HepG2 (cell line): Measurements from ENCODE around the gene ARL15. TPM values are rescaled to one million over a fixed set of nuclear protein-coding genes. Genes with fewer than 3 reads are reported as not detected.

ENCODE experiments used
- ATAC-seq: fragments of 200-7000 bp; cut with Tn5 transposase; 3 replicates; pipeline ENCODE4 v1.9.1; 2020; ENCODE audit warnings: mild to moderate bottlenecking, moderate library complexity
- BruUV-seq: library from RNA; stranded (reverse); fragments of 400-500 nt; replicated peaks from 2 replicates; lab custom pipeline; 2021; lab: Mats Ljungman, UMichigan
- CTCF ChIA-PET: fragments of 300-600 bp; formaldehyde crosslinking; extraction: SDS; loops from one replicate; lab custom pipeline; 2021; ENCODE audit warnings: low total read pairs, inconsistent platforms, low intra/inter-chr PET ratio; lab: Yijun Ruan, JAX
- POLR2A ChIA-PET: fragments of 350-600 bp; sonication (Branson Sonifier 250); formaldehyde crosslinking; loops from one replicate; lab custom pipeline; 2020; ENCODE audit warnings: antibody characterized with exemption, inconsistent platforms; lab: Yijun Ruan, JAX
- DNase-seq: peaks from one replicate; pipeline ENCODE4 v3.0.0-alpha.2; 2015; ENCODE audit warnings: low spot score
- FAIRE-seq: peaks from 3 replicates; lab custom pipeline; 2011; peaks lifted over from hg19 to GRCh38; lab: Jason Lieb, UNC
- H2AFZ ChIP-seq: one replicate; pipeline ENCODE4 v1.6.1; 2011; ENCODE audit warnings: low read length, inconsistent platforms
- H3K27ac ChIP-seq: fragments of 300-600 bp; 3 replicates; pipeline ENCODE4 v1.8.0; 2011; ENCODE audit warnings: mixed run types, mild to moderate bottlenecking, mixed read lengths, low read length, inconsistent platforms; ENCODE audit not compliant: insufficient read depth; ENCODE audit errors: extremely low read length
- H3K27me3 ChIP-seq, 2 experiments: fragments of 200-600 bp in 1 of 2; 2 replicates in 1 of 2; 3 replicates in 1 of 2; pipeline versions ENCODE4 v1.6.0 to v1.8.0; 2011; ENCODE audit warnings: low read length in 2 of 2, mild to moderate bottlenecking in 2 of 2, moderate library complexity in 2 of 2, inconsistent platforms in 1 of 2; ENCODE audit not compliant: insufficient read depth in 2 of 2, control insufficient read depth in 1 of 2
- H3K36me3 ChIP-seq, 2 experiments: fragments of 200-600 bp in 1 of 2; replicated peaks in 1 of 2; 2 replicates in 1 of 2; 3 replicates in 1 of 2; pipeline versions ENCODE4 v1.5.1 to v1.8.0; 2011; ENCODE audit warnings: low read length in 2 of 2, inconsistent platforms in 1 of 2; ENCODE audit not compliant: insufficient read depth in 2 of 2, control insufficient read depth in 1 of 2
- H3K4me1 ChIP-seq: 2 replicates; pipeline ENCODE4 v1.5.1; 2012; ENCODE audit warnings: low read length, inconsistent platforms; ENCODE audit not compliant: insufficient read depth
- H3K4me2 ChIP-seq: 2 replicates; pipeline ENCODE4 v1.6.0; 2011; ENCODE audit warnings: low read depth, low read length, inconsistent platforms
- H3K4me3 ChIP-seq, 3 experiments: fragments of 200-600 bp in 1 of 3; sonication (generic), shearing (Covaris generic) in 1 of 3; replicated peaks in 1 of 3; 2 replicates each; pipeline ENCODE4 v1.5.1; 2011 to 2016; ENCODE audit warnings: low read length in 3 of 3, inconsistent platforms in 2 of 3, low read depth in 2 of 3, mild to moderate bottlenecking in 2 of 3, control low read depth in 1 of 3, mixed read lengths in 1 of 3; ENCODE audit not compliant: insufficient read depth in 1 of 3
- H3K79me2 ChIP-seq: one replicate; pipeline ENCODE4 v1.6.1; 2011; ENCODE audit warnings: low read length, inconsistent platforms; ENCODE audit not compliant: insufficient read depth
- H3K9ac ChIP-seq: 2 replicates; pipeline ENCODE4 v1.6.0; 2011; ENCODE audit warnings: mild to moderate bottlenecking, low read depth, low read length, inconsistent platforms; ENCODE audit not compliant: insufficient read depth
- H3K9me3 ChIP-seq: 2 replicates; pipeline ENCODE4 v1.5.1; 2012; ENCODE audit warnings: mild to moderate bottlenecking, low read length
- H4K20me1 ChIP-seq: 2 replicates; pipeline ENCODE4 v1.6.0; 2011; ENCODE audit warnings: inconsistent platforms, mild to moderate bottlenecking, low read length, moderate library complexity; ENCODE audit not compliant: insufficient read depth
- ARID2 ChIP-seq: sonication (generic); formaldehyde crosslinking; IDR thresholded peaks from 2 replicates; pipeline ENCODE4 v1.8.1; 2022; ENCODE audit warnings: mild to moderate bottlenecking, missing genetic modification reagents, borderline replicate concordance
- BCL3 ChIP-seq: sonication (generic); formaldehyde crosslinking; IDR thresholded peaks from 2 replicates; pipeline ENCODE4 v1.5.1; 2020; ENCODE audit warnings: mild to moderate bottlenecking, missing genetic modification reagents, moderate library complexity
- ELK4 ChIP-seq: sonication (generic); formaldehyde crosslinking; IDR thresholded peaks from 2 replicates; pipeline ENCODE4 v1.9.0; 2021; ENCODE audit warnings: missing genetic modification reagents, borderline replicate concordance
- GABPB1 ChIP-seq: IDR thresholded peaks from 2 replicates; pipeline ENCODE4 v1.6.1; 2016; ENCODE audit warnings: mild to moderate bottlenecking, missing genetic modification reagents, moderate library complexity, missing compliant biosample characterization
- RAD21 ChIP-seq: fragments of 450-650 bp; formaldehyde crosslinking; IDR thresholded peaks from 2 replicates; pipeline ENCODE4 v1.5.0; 2020; ENCODE audit warnings: mild to moderate bottlenecking
- RARG ChIP-seq: sonication (generic); formaldehyde crosslinking; IDR thresholded peaks from 2 replicates; pipeline ENCODE4 v1.4.0; 2020; ENCODE audit warnings: low read depth, mild to moderate bottlenecking, missing genetic modification reagents
- TFDP2 ChIP-seq: sonication (generic); formaldehyde crosslinking; IDR thresholded peaks from 2 replicates; pipeline ENCODE4 v1.4.0; 2020; ENCODE audit warnings: missing genetic modification reagents
- TRAFD1 ChIP-seq: sonication (generic); formaldehyde crosslinking; IDR thresholded peaks from 2 replicates; pipeline ENCODE4 v1.5.1; 2020; ENCODE audit warnings: missing genetic modification reagents, mild to moderate bottlenecking, borderline replicate concordance
- WIZ ChIP-seq: sonication (generic); formaldehyde crosslinking; IDR thresholded peaks from 2 replicates; pipeline ENCODE4 v1.5.1; 2020; ENCODE audit warnings: mild to moderate bottlenecking, missing genetic modification reagents
- ZNF20 ChIP-seq: sonication (generic); formaldehyde crosslinking; IDR thresholded peaks from 2 replicates; pipeline ENCODE4 v1.4.0; 2020; ENCODE audit warnings: mild to moderate bottlenecking, moderate library complexity, missing genetic modification reagents
- ZNF335 ChIP-seq: sonication (generic); formaldehyde crosslinking; IDR thresholded peaks from 2 replicates; pipeline ENCODE4 v1.4.0; 2020; ENCODE audit warnings: missing genetic modification reagents
- ZNF557 ChIP-seq: sonication (generic); formaldehyde crosslinking; IDR thresholded peaks from 2 replicates; pipeline ENCODE4 v1.4.0; 2020; ENCODE audit warnings: missing genetic modification reagents
- ZNF749 ChIP-seq: sonication (generic); formaldehyde crosslinking; IDR thresholded peaks from 2 replicates; pipeline ENCODE4 v1.8.0; 2022; ENCODE audit warnings: mild to moderate bottlenecking, missing genetic modification reagents, moderate library complexity, borderline replicate concordance
- in situ Hi-C: cut with HindIII; loops from 2 replicates; pipeline ENCODE4 v1.10.0; 2017; ENCODE audit warnings: low pct_unique_long_range_greater_than_20kb; ENCODE audit not compliant: extremely low pct_ligation_motif_present
- intact Hi-C: fragments of 100-400 bp; cut with micrococcal nuclease; formaldehyde crosslinking; loops from one replicate; pipeline ENCODE4 v1.10.0; 2022; ENCODE audit not compliant: unreplicated experiment
- polyA plus RNA-seq, 8 experiments: library from polyadenylated mRNA; depleted of rRNA in 3 of 8; stranded (reverse) in 7 of 8; unstranded in 1 of 8; fragments of >200 nt; fragmentation: Illumina TruSeq in 4 of 8; extraction: Trizol in 4 of 8; gene quantifications; 2 replicates each; pipeline versions ENCODE4 v1.2.1 to v1.2.3, GENCODE V29; 2011 to 2016; ENCODE audit warnings: low read depth in 4 of 8, missing spikeins in 1 of 8, mixed read lengths in 1 of 8; ENCODE audit not compliant: insufficient read depth in 1 of 8
- total RNA-seq, 5 experiments: library from RNA; depleted of rRNA; stranded (reverse); fragments of >200 nt; fragmentation: Illumina TruSeq; extraction: Trizol; gene quantifications; 2 replicates each; pipeline ENCODE4 v1.2.3, GENCODE V29; 2016; ENCODE audit warnings: low read depth in 1 of 5
- TF ChIP-seq, protein P1 (sequence below): sonication (generic); formaldehyde crosslinking; IDR thresholded peaks from 2 replicates; pipeline ENCODE4 v1.4.0; 2020; ENCODE audit warnings: mild to moderate bottlenecking, missing genetic modification reagents
- TF ChIP-seq, protein P2 (sequence below): sonication (generic); formaldehyde crosslinking; conservative IDR thresholded peaks from 2 replicates; pipeline ENCODE4 v1.4.0; 2020; ENCODE audit warnings: missing genetic modification reagents
- TF ChIP-seq, protein P3 (sequence below): sonication (generic); formaldehyde crosslinking; IDR thresholded peaks from 2 replicates; pipeline ENCODE4 v1.4.0; 2020; ENCODE audit warnings: missing genetic modification reagents, borderline replicate concordance

ARL15 gene
- total and polyA plus RNA-seq, 2 of the 13 experiments (the other 11 are each of a cell fraction or from before 2014, with no cell fraction given), result 2.5 to 7.7 TPM

- ATAC-seq, result no peak
- intact Hi-C loops, result no loop called here
- H3K9me3 ChIP-seq, result peaks cover 22% of the 10 kb centered on the region
- no peaks in the 10 kb centered on the region for H4K20me1 ChIP-seq
- in situ Hi-C loops, result no loop called here
- H3K4me2 ChIP-seq, result no peak overlapping the region
- H2AFZ ChIP-seq, result no peak overlapping the region
- FAIRE-seq, result no peak
- POLR2A ChIA-PET, result no interaction called here
- no peaks in the 10 kb centered on the region for H3K36me3 ChIP-seq
- no TSS peak for BruUV-seq
- no peaks in the 10 kb centered on the region for H3K79me2 ChIP-seq
- H3K4me1 ChIP-seq, result no peaks in the 10 kb centered on the region
- CTCF ChIA-PET, result no interaction called here
- H3K4me3 ChIP-seq, result no peak overlapping the region
- no peak for DNase-seq
- H3K9ac ChIP-seq, result no peak overlapping the region
- no peaks in the 10 kb centered on the region for H3K27me3 ChIP-seq
- H3K27ac ChIP-seq, result no peak overlapping the region
- TF ChIP-seq ZNF749 (CRISPR knock-in tag) (no peak), WIZ (CRISPR knock-in tag) (no peak), TRAFD1 (CRISPR knock-in tag) (no peak), BCL3 (no peak), RARG (CRISPR knock-in tag) (no peak), ELK4 (no peak), ARID2 (CRISPR knock-in tag) (no peak), ZNF20 (CRISPR knock-in tag) (no peak), GABPB1 (CRISPR knock-in tag) (no peak), TFDP2 (no peak), RAD21 (CRISPR knock-in tag) (no peak), ZNF335 (CRISPR knock-in tag) (no peak), ZNF557 (CRISPR knock-in tag) (no peak)
- TF ChIP-seq, protein P1, sequence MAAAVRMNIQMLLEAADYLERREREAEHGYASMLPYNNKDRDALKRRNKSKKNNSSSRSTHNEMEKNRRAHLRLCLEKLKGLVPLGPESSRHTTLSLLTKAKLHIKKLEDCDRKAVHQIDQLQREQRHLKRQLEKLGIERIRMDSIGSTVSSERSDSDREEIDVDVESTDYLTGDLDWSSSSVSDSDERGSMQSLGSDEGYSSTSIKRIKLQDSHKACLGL (CRISPR knock-in tag), result no peak
- TF ChIP-seq, protein P2, sequence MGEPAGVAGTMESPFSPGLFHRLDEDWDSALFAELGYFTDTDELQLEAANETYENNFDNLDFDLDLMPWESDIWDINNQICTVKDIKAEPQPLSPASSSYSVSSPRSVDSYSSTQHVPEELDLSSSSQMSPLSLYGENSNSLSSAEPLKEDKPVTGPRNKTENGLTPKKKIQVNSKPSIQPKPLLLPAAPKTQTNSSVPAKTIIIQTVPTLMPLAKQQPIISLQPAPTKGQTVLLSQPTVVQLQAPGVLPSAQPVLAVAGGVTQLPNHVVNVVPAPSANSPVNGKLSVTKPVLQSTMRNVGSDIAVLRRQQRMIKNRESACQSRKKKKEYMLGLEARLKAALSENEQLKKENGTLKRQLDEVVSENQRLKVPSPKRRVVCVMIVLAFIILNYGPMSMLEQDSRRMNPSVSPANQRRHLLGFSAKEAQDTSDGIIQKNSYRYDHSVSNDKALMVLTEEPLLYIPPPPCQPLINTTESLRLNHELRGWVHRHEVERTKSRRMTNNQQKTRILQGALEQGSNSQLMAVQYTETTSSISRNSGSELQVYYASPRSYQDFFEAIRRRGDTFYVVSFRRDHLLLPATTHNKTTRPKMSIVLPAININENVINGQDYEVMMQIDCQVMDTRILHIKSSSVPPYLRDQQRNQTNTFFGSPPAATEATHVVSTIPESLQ (CRISPR knock-in tag), result no peak
- TF ChIP-seq, protein P3, sequence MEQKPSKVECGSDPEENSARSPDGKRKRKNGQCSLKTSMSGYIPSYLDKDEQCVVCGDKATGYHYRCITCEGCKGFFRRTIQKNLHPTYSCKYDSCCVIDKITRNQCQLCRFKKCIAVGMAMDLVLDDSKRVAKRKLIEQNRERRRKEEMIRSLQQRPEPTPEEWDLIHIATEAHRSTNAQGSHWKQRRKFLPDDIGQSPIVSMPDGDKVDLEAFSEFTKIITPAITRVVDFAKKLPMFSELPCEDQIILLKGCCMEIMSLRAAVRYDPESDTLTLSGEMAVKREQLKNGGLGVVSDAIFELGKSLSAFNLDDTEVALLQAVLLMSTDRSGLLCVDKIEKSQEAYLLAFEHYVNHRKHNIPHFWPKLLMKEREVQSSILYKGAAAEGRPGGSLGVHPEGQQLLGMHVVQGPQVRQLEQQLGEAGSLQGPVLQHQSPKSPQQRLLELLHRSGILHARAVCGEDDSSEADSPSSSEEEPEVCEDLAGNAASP (CRISPR knock-in tag), result no peak
Measured at GRCh38 chr5:54344653-54345052, 34.3 kb upstream of the ARL15 start.
